ENCODE results near the gene GALE.

- TF ChIP-seq CTCF (IDR thresholded peaks at IDR 0.05) (no peak), POLR2A (IDR thresholded peaks at IDR 0.05) (no peak)
Observed at GRCh38 chr1:23837908-23838307, 37.4 kb upstream of the GALE start.
